SIG-M5 treated with dmso at 0.1 percent for 504 hours (cell line): ENCODE measurements around the gene OR2A2.
A peak's percentile ranks its signal among the peaks of the same experiment; 100 is the strongest.
"Not testable (repeated sequence)": the region's sequence is repeated elsewhere in the genome, so short reads cannot be mapped to it uniquely, and the experiment has no call there.

Experiments used
- DNase-seq: peaks from one replicate; lab custom pipeline; 2025; ENCODE audit not compliant: unreplicated experiment; lab: John Stamatoyannopoulos, UW

Gene OR2A2, protein sequence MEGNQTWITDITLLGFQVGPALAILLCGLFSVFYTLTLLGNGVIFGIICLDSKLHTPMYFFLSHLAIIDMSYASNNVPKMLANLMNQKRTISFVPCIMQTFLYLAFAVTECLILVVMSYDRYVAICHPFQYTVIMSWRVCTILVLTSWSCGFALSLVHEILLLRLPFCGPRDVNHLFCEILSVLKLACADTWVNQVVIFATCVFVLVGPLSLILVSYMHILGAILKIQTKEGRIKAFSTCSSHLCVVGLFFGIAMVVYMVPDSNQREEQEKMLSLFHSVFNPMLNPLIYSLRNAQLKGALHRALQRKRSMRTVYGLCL

DNA sequence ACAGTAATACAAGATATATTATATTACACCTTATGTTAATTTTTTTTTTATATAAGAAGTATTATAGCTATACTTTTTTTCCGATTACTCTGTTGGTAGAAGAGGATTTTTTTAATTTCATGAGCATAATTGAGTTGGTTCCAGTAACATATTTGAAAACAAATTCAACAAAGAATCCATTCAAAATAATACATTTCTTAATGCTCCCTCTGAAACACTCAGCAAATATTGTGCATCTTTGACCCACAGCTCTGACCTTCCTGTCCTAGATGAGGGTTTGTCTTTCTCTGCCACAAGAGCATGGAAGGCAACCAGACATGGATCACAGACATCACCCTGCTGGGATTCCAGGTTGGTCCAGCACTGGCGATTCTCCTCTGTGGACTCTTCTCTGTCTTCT is at the start of gene OR2A2:
Gene OR2A2, plus strand, starts transcription at position 301 of the 400 bp plus-strand sequence. Its CDS starts 0 bp downstream, at position 301.
- DNase-seq: no peak

DNA sequence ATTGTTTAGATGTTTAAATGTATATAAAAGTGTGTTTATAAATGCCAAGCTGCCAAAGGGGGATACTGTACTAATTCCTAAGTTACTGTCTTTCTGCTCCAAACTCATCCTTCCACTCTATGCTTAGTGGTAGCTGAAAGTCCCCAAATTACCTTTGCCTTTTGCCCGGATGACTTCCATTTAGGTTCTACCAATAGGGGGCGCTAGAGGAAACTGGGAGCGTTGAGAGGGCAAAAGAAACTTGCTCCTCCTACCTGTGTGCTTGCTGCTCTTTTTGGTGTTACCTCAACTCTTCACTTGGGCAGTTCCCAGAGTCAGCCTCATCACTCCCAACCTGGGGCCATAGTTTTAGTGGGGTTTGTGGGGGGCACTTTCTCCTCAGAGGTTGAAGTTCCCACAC is 45.7 kb upstream of the OR2A2 start:
- no peak for DNase-seq

DNA sequence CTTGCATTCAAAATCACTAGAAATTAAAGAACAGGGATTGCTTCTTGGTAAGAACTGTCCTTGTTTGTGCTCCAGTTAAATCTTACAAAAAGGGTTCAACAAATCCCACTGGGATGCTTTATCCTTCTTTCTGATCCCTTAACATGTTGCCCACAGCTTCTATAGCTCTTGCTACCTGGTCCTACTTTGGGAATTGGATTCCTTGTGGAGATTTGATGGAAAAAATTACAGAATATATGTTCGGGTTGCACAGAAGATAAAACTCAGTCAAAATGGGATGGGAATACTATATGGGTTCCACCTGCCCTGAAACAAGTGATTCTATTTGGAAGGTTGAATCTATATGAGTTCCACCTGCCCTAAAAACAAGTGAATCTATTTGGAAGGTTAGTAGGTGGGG is 39.9 kb upstream of the OR2A2 start, which contains the start of gene OR2A25:
Gene OR2A25, plus strand, starts transcription at position 301 of the 400 bp plus-strand sequence. CDS start 4,409 bp downstream, outside the sequence.
- no peak for DNase-seq

DNA sequence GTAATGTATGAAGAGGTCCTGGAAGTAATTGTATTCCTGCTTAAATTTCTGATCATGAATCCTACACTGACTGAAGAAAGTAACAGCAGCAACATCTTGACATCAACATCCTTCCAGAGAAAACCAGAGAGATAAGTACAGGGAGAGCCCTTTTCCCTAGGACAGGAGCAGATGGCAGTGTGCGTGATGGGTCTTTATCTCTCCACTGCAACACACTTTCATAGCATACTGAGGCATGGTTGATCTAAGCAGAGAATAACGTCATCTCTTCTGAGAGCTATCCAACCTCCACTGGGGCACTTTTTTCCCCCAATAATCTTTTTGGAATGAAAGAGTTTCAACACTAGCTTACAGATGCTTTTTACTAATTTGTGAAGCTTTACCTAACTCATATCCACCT is 39.4 kb upstream of the OR2A2 start:
- DNase-seq: no peak

DNA sequence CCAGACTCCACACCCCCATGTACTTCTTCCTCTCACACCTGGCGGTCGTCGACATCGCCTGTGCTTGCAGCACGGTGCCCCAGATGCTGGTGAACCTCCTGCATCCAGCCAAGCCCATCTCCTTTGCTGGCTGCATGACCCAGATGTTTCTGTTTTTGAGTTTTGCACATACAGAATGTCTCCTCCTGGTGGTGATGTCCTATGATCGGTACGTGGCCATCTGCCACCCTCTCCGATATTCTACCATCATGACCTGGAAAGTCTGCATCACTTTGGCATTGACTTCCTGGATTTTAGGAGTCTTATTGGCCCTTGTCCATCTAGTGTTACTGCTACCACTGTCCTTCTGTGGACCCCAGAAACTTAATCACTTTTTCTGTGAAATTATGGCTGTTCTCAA is 35.0 kb upstream of the OR2A2 start:
- no peak for DNase-seq

DNA sequence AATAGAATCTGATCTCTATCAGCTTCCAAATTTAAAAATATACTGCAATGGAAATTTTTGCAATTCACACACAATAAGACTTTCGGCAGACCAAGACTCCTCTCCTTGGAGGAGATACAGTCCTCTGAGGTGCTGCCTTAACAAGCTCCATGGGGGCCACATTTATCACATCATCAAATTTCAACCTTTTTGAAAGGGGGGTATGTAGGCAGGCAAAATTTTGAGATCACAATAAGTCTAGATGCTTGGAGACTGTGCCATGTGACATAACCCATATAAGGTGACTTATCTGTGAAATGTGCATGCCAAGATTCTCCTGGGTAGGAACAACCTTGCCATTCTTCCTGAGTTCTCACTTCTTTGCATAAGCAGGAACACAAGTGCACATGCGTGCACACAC is 23.4 kb upstream of the OR2A2 start, which contains the start of gene OR2A12:
Gene OR2A12, plus strand, starts transcription at position 301 of the 400 bp plus-strand sequence. CDS start 8,830 bp downstream, outside the sequence.
- no peak for DNase-seq

DNA sequence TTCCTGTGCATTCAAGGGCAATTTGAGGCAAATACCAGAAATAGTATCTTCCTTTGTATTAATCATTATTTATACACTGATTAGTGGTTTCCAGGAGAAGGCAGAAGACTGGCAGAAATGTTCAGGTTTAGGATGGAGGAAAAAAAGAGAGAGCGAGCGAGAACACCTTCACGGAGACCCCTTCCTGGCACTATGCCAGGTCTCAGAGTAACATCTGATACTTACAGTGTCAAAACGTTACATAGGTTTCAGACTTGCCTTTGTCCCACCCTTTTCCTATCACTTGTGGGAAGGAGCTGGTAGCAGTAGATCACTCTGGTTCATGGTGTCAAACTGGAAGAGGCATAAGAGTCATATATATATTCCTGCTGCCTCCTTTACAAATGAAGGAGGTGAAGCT is 22.7 kb upstream of the OR2A2 start:
- DNase-seq: no peak

DNA sequence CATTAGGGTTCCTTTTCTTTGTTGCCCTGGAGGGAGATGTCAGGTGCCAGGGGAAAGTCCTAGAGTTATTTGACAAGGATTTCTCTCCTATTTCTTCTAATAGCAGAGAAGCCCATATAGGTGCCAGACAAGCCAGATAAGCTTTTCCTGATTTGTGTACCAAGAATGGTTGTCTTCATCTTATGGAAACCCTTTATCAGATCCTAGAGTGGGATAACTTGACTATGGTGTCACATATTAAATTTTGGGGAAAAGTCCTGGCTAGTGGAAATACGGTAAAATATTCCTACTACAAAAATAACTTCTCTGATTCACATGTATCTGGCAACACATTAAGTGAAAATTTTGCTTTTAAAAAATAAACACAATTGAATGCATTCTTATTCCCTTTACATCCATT is 22.2 kb upstream of the OR2A2 start:
- DNase-seq: no peak

DNA sequence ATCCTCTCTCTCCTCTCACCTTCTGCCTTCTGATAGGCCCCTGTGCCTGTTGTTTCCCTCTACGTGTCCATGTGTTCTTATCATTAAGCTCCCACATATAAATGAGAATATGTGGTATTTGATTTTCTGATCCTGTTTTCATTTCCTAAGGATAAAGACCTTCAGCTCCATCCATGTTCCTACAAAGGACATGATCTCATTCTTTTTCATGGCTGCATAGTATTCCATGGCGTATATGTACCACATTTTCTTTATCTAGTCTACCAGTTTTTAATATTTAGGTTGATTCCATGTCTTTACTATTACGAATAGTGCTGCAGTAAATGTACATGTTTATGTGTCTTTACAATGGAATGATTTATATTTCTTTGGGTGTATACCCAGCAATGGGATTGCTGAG is 18.7 kb upstream of the OR2A2 start:
- DNase-seq: no peak

DNA sequence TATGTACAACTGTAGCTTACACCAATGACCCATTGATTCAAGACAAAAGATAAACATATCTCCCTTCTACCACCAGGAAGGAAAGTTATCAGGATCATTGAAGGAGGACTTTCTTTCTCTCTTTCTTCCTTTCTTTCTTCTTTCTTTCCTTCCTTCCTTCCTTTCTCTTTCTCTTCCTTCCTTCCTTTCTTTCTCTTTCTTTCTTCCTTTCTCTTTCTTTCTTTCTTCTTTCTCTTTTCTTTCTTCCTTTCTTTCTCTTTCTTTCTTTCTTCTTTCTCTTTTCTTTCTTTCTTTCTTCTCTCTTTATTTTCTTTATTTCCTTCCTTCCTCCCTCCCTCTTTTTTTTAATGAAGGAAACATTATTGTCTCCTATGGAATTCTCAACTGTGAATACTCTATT is 10.6 kb upstream of the OR2A2 start:
- DNase-seq: no peak

DNA sequence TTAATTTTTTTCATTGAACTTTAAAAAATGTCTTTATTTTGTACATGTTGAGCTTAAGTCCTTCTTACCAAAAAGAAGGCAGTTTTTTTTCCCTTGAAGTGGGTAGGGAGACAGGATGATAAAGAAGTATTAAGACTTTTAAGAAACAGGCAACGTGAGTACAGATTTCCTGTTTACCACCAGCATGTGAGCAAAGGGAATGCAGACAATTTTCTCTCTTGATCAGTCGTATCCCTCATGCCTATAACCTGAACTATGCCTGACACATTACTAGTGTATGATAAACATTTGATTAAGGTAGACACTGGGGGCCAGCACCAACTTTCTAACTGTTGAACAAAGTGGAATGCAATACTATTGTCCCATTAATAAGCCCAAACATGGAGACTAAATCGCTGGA is 8.8 kb upstream of the OR2A2 start:
- DNase-seq: no peak

DNA sequence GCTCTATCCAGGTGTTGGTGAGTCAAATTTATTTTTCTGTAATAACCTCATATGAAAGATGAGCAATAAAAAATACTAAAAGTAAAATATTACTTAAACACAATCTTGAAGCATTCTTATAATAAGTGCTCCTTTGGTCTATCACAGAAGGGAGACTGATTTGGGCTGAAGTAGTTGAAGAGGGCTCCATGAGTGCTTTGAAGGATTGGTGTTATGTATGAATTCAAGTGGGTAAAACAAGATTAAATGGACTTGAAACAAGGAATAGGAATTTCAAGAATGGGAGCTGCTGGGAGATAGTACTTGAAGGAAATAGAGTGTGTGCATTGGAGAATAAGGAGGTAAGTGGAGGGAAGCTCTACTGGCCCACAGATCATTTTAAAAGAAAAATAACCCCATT is 7.3 kb upstream of the OR2A2 start:
- DNase-seq: no peak

DNA sequence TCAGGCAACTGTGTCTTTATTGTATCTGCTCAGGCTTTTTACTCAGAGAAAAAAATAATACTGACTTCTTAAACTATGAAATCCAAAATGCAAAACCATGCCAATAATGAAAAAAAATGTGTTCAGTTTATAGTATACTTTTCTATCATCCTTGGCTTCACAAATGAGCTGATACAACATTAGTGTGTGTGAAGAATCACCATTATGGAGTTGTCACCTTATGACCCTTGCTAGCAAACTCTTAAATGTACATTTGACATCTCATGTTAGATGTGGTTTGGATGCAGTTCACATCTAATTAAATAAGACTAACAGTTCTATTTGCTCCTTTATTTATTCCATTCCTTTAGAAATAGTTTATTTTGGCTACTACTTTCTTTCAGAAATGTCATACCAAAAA is 4.2 kb upstream of the OR2A2 start:
- DNase-seq: no peak

DNA sequence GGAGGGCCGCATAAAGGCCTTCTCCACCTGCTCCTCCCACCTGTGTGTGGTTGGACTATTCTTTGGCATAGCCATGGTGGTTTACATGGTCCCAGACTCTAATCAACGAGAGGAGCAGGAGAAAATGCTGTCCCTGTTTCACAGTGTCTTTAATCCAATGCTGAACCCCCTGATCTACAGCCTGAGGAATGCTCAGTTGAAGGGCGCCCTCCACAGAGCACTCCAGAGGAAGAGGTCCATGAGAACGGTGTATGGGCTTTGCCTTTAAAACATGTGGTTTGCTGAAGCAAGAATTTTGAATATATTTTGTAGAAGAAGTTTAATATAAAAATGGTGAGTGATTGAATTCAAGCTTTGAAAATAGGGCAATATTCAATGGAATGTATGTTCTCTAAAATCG is 889 bp downstream of the OR2A2 start:
- no peak for DNase-seq

DNA sequence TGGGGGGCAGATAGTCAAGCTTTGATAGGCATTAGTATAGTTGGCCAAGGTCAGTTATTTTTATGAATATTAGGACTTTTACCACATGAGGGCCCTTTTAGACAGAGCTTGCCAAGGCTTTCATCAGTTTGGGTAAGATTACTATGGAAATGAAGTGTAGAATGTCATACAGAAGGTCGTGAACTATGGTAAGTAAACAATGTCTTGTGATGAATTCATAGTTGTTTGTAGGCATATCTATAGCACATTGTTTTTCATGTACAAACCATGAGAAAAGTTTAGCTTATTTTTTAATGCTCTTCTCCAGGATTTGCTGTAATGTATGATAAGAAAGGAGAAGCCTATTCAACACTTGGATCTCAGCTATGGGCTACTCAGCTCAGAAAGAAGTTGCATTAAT is 4.3 kb downstream of the OR2A2 start:
- no peak for DNase-seq

DNA sequence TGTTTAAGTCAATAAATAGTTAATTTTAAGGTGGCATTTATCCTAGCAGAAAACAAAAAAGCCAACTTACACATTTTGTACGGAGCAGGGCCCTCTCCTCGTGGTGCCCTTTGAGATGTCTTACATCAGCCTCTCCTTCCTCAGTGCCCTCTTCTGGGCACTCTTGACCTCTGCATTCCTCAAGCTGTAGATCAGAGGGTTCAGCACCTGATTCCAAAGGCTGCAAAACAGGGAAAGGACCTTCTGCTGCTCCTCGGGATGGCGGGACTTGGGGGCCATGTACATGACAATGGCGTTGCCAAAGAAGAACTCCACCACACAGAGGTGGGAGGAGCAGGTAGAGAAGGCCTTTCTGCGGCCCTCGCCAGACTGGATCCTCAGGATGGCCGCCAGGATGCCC is 9.0 kb downstream of the OR2A2 start:
- no peak for DNase-seq

DNA sequence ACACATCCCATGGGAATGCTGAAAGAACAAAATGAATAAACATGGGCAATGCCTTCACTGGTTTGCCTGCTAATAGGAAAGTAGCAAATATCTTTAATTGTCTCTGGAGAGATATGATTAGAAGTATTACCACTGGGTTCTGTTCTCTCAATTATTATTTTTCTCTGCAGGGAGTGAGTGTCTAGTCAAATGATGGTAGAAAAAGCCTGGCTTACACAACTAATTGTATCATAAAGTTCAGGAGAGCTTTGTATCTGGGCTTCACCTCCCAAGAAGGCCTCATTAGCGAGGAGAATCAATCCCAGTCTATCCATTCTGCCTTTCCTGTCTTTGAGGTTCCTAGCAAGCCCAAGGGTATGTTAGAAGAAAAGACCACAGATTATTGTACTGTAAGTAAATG is 13.5 kb downstream of the OR2A2 start, which contains the start of gene OR2A14:
Gene OR2A14, plus strand, starts transcription at position 301 of the 400 bp plus-strand sequence. CDS start 5,937 bp downstream, outside the sequence.
- DNase-seq: no peak

DNA sequence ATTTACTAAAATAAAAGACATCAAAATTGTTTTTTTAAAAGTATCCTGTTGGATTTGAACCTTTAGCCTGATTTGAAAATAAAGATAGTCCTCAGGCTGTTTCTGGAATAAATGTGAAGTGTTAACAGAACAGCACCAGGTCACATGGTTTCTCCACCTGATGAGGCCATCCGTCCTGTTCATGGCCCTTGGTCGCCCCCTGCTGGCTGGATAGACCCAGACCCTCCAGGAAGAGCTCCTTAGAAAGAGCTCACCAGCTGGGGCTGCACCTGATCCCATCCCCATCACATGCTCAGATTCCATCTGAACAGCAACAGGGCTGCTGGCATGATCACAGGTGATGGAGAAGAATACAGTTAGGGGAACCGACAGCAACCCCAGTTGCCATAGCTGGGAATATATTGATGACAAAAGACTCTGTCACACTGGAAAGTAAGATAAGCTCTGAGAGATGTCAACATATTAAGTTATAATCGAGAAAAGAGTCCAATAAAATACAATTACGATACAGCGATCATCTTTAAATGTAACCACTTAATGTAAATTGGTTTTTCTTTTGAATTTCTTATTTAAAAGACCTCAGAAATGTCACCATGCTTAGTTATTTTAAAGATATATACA is 18.4 kb downstream of the OR2A2 start:
- peak; percentile 51 for DNase-seq

DNA sequence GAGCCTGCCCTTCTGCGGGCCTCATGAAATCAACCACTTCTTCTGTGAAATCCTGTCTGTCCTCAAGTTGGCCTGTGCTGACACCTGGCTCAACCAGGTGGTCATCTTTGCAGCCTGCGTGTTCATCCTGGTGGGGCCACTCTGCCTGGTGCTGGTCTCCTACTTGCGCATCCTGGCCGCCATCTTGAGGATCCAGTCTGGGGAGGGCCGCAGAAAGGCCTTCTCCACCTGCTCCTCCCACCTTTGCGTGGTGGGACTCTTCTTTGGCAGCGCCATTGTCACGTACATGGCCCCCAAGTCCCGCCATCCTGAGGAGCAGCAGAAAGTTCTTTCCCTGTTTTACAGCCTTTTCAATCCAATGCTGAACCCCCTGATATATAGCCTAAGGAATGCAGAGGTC is 20.2 kb downstream of the OR2A2 start:
- not testable (repeated sequence) for DNase-seq

DNA sequence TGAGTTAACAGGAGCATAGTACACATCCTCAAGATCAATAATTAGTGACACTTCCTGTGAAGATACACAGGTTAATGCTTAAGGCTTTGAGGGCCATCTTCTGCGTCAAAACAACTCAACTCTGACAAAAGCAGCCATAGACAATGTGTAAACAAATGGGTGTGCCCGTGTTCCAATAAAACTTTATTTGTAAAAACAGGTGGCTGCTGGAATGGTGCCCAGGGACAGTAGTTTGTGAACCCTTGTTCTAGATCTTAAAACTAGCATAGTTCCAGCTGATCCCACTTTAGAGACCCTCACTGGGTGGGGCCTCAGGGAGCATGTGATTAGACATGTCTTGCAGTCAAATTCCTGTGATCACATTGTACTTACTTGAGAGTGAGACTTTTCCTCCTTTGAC is 21.3 kb downstream of the OR2A2 start:
- DNase-seq: no peak

DNA sequence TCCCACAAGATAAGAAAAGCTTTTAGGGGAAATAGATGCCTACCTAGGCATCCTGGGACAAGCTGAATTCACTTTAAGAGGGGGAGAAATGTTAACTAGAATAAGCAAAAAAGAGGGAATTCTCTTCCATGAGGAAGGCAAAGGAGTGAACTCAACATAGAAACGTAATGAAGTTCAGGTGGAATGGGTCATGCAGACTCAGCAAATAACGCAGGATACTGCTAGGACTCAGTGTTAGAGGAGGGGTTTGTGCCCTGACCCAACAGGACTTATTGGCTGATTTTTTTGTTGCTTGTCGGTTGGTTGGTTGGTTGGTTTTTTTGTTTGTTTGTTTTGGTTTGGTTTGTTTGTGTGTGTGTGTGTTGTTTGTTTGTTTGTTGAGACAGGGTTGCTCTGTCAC is 22.9 kb downstream of the OR2A2 start:
- DNase-seq: no peak

DNA sequence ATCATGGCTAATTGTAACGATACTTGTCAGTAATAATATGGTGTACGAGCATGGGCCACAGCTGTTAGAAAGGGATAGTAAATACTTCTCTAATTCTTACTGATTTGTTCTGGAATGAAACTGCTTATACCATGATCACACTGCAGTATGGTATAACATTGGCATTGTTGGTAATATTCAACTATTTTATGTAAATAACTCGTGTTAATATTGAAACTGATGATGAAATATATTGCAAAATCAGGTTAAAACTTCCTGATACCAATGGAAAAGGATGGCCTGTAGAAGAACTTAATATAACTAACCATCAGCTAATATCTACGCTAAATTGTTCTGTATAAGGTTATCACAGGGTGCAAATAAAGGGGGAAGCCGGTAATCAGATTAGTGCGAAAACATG is 23.9 kb downstream of the OR2A2 start:
- no peak for DNase-seq

DNA sequence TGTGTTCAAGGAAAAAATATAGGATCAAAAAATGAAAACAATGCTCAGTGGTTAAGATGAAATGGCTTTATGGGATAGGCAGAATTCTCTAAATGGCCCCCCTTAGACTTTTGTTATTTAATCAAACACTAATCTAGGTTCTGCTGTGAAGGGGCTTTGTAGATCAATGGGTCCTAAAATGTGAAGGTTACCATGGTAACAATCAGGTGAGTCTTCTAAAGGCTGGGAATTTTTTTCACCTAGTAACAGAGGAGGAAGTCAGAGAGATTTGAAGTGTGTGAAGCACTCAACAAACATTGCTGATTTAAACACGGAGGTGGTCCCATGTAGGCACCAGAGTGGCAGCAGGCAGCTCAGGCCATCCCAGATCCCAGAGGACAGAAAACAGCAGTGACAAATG is 24.7 kb downstream of the OR2A2 start:
- DNase-seq: no peak
